ACHN (cell line): ENCODE measurements around the gene FHIP1B.

Source experiments
- DNase-seq: peaks from one replicate; pipeline ENCODE4 v3.0.0-alpha.2; 2015
- in situ Hi-C: cut with HindIII; loops from 2 replicates; pipeline ENCODE4 v1.10.0; 2017; ENCODE audit warnings: low sequenced_read_pairs, low pct_ligation_motif_present, low pct_unique_long_range_greater_than_20kb

Gene FHIP1B

GRCh38 chr11:6209801-6210200 lies 24.6 kb downstream of the FHIP1B start:
- in situ Hi-C loops = no loop called here
- DNase-seq = no peak

GRCh38 chr11:6206456-6207180 lies 27.8 kb downstream of the FHIP1B start:
- no peak for DNase-seq
- in situ Hi-C loops = no loop called here

- in situ Hi-C loops = no loop called here
- DNase-seq = no peak
Measured at GRCh38 chr11:6205366-6205765, 29.1 kb downstream of the FHIP1B start, which contains the start of gene C11orf42. Gene C11orf42 (plus strand): TSS chr11:6205557. CDS start chr11:6205616, 59 bp downstream.

GRCh38 chr11:6204706-6205105 lies 29.7 kb downstream of the FHIP1B start:
- no peak for DNase-seq
- in situ Hi-C loops = no loop called here

- no peak for DNase-seq
- in situ Hi-C loops = no loop called here
Measured at GRCh38 chr11:6203327-6203726, 31.1 kb downstream of the FHIP1B start.

GRCh38 chr11:6202041-6202440 lies 32.4 kb downstream of the FHIP1B start:
- in situ Hi-C loops = no loop called here
- DNase-seq = no peak

- in situ Hi-C loops = no loop called here
- DNase-seq = no peak
Measured at GRCh38 chr11:6201481-6201880, 33.0 kb downstream of the FHIP1B start.

- DNase-seq = no peak
- in situ Hi-C loops = no loop called here
Measured at GRCh38 chr11:6200975-6201374, 33.5 kb downstream of the FHIP1B start.

GRCh38 chr11:6199174-6199810 lies 35.1 kb downstream of the FHIP1B start, which contains the start of gene OR52W1:
Gene OR52W1 (plus strand): TSS chr11:6199224. CDS start chr11:6199224, 0 bp downstream.
- DNase-seq = no peak
- in situ Hi-C loops = no loop called here

- DNase-seq = no peak
- in situ Hi-C loops = no loop called here
Measured at GRCh38 chr11:6197466-6198200, 36.8 kb downstream of the FHIP1B start.

GRCh38 chr11:6196396-6196795 lies 38.0 kb downstream of the FHIP1B start:
- in situ Hi-C loops = no loop called here
- no peak for DNase-seq

GRCh38 chr11:6194065-6194581 lies 40.3 kb downstream of the FHIP1B start:
- DNase-seq = no peak
- in situ Hi-C loops = no loop called here

GRCh38 chr11:6191742-6192141 lies 42.7 kb downstream of the FHIP1B start:
- in situ Hi-C loops = no loop called here
- no peak for DNase-seq

GRCh38 chr11:6175440-6175839 lies 59.0 kb downstream of the FHIP1B start:
- DNase-seq = no peak
- in situ Hi-C loops = no loop called here

- in situ Hi-C loops = no loop called here
Measured at GRCh38 chr11:6170226-6170625, 64.2 kb downstream of the FHIP1B start, which contains the start of gene OR52B2. Gene OR52B2 (minus strand): TSS chr11:6170326. CDS start chr11:6170326, 0 bp downstream.

More at GRCh38 chr11:6170226-6170625, 64.2 kb downstream of the FHIP1B start, which contains the start of gene OR52B2:
- no peak for DNase-seq
